PC-3 (cell line): ENCODE data around the gene CASZ1. TPM values are rescaled to one million over a fixed set of nuclear protein-coding genes. Genes with fewer than 3 reads are reported as not detected.

Experiments used
- ATAC-seq: fragments of 200-7000 bp; cut with Tn5 transposase; 2 replicates; pipeline ENCODE4 v1.9.1; 2020; ENCODE audit warnings: mild to moderate bottlenecking, moderate library complexity
- BruUV-seq: library from RNA; stranded (reverse); fragments of 400-500 nt; replicated peaks from 2 replicates; lab custom pipeline; 2021; lab: Mats Ljungman, UMichigan
- CTCF ChIA-PET: fragments of 300-600 bp; sonication (Branson Sonifier 250); formaldehyde crosslinking; loops from one replicate; lab custom pipeline; 2022; ENCODE audit warnings: antibody characterized with exemption; lab: Charles Lee
- POLR2A ChIA-PET: fragments of 300-600 bp; sonication (Branson Sonifier 250); formaldehyde crosslinking; loops from one replicate; lab custom pipeline; 2022; ENCODE audit warnings: antibody characterized with exemption; ENCODE audit not compliant: unreplicated experiment; lab: Charles Lee
- DNase-seq: peaks from one replicate; pipeline ENCODE4 v3.0.0-alpha.2; 2015
- H2AFZ ChIP-seq: fragments of 300-600 bp; sonication (generic); 2 replicates; pipeline ENCODE4 v1.6.0; 2016; ENCODE audit warnings: antibody characterized with exemption, low read length
- H3F3A ChIP-seq: fragments of 300-600 bp; sonication (generic); one replicate; pipeline ENCODE4 v1.6.0; 2017; ENCODE audit warnings: antibody characterized with exemption, low read length, control low read depth, mild to moderate bottlenecking; ENCODE audit not compliant: unreplicated experiment
- H3K27ac ChIP-seq: fragments of 300-600 bp; sonication (generic); 2 replicates; pipeline ENCODE4 v1.5.1; 2016; ENCODE audit warnings: mild to moderate bottlenecking, low read length
- H3K27me3 ChIP-seq: fragments of 300-600 bp; sonication (generic); 2 replicates; pipeline ENCODE4 v1.6.1; 2016; ENCODE audit warnings: low read length, mixed read lengths
- H3K36me3 ChIP-seq: fragments of 300-600 bp; sonication (generic); 2 replicates; pipeline ENCODE4 v1.6.1; 2016; ENCODE audit warnings: low read depth, mixed run types, low read length, mixed read lengths
- H3K4me1 ChIP-seq: fragments of 300-600 bp; sonication (generic); 2 replicates; pipeline ENCODE4 v1.5.1; 2016; ENCODE audit warnings: low read length; ENCODE audit not compliant: insufficient read depth
- H3K4me2 ChIP-seq: fragments of 300-600 bp; sonication (generic); 2 replicates; pipeline ENCODE4 v1.6.0; 2016; ENCODE audit warnings: low read length
- H3K4me3 ChIP-seq: fragments of 300-600 bp; sonication (generic); 2 replicates; pipeline ENCODE4 v1.5.1; 2016; ENCODE audit warnings: mild to moderate bottlenecking, low read length, mixed read lengths
- H3K79me2 ChIP-seq: fragments of 300-600 bp; sonication (generic); 2 replicates; pipeline ENCODE4 v1.6.1; 2017; ENCODE audit warnings: low read length, mixed read lengths
- H3K9ac ChIP-seq: fragments of 300-600 bp; sonication (generic); 2 replicates; pipeline ENCODE4 v1.6.0; 2016; ENCODE audit warnings: mild to moderate bottlenecking, low read length
- H3K9me2 ChIP-seq: fragments of 300-600 bp; sonication (generic); replicated peaks from 2 replicates; pipeline ENCODE4 v1.6.1; 2016; ENCODE audit warnings: mixed run types, low read length, mixed read lengths
- H3K9me3 ChIP-seq: fragments of 300-600 bp; sonication (generic); 2 replicates; pipeline ENCODE4 v1.6.1; 2016; ENCODE audit warnings: low read length, mixed read lengths
- H4K20me1 ChIP-seq: fragments of 300-600 bp; sonication (generic); 2 replicates; pipeline ENCODE4 v1.6.1; 2016; ENCODE audit warnings: low read length, mixed read lengths
- EZH2 ChIP-seq: fragments of 300-600 bp; sonication (generic); IDR thresholded peaks from one replicate; pipeline ENCODE4 v1.6.1; 2017; ENCODE audit warnings: antibody characterized with exemption, mild to moderate bottlenecking, low read length; ENCODE audit not compliant: unreplicated experiment
- EZH2phosphoT487 ChIP-seq: fragments of 300-600 bp; sonication (generic); IDR thresholded peaks from 2 replicates; pipeline ENCODE4 v1.6.1; 2018; ENCODE audit warnings: mild to moderate bottlenecking, antibody characterized with exemption, low read length, borderline replicate concordance
- intact Hi-C: fragments of 100-400 bp; cut with micrococcal nuclease; formaldehyde crosslinking; loops from 2 replicates; pipeline ENCODE4 v1.9.0; 2023
- total RNA-seq: library from RNA; depleted of rRNA; stranded (reverse); fragments of >200 nt; gene quantifications from 2 replicates; pipeline ENCODE4 v1.2.3, GENCODE V29; 2014; rRNA removed
- TF ChIP-seq, protein P1 (sequence below): fragments of 300-600 bp; sonication (generic); conservative IDR thresholded peaks from 2 replicates; pipeline ENCODE4 v1.5.1; 2017; ENCODE audit warnings: antibody characterized with exemption, low read depth, mild to moderate bottlenecking, low read length

The CASZ1 gene
- total RNA-seq, 1 experiment from 2014 or later: 12.8 TPM

DNA sequence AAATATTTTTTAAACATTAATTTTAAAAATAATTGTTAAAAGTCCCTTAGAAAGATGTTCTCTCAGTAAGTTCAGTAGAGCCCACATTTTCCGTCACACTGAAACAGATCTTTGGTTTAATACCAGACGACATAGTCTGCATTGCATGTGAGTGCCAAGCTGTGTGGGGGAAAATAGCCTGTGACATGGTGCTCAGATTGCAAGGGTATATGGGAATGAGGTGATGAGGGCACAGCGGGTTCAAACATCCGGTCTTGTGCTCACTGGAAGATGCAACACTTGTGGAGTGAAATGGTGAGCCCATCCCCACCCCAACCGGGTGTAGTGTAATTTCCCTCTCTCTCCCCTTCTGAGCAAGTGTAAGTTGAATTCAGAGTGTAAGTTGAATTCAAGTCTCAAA lies 207.4 kb downstream of the CASZ1 start:
- Histone ChIP-seq H3K9me3 (no peaks in the 10 kb centered on the region), H3K4me2 (no peak overlapping the region), H3K4me1 (peaks cover 12% of the 10 kb centered on the region), H3K27me3 (no peaks in the 10 kb centered on the region), H3F3A (peaks cover 6% of the 10 kb centered on the region), H3K4me3 (no peak overlapping the region), H2AFZ (no peak overlapping the region), H4K20me1 (no peaks in the 10 kb centered on the region), H3K9ac (no peak overlapping the region), H3K79me2 (no peaks in the 10 kb centered on the region; the same call in 1 of the 2 replicates), H3K36me3 (no peaks in the 10 kb centered on the region), H3K27ac (no peak overlapping the region), H3K9me2 (no peaks in the 10 kb centered on the region)
- BruUV-seq: no TSS peak
- ChIA-PET CTCF (no interaction called here), POLR2A (no interaction called here)
- TF ChIP-seq EZH2 (no peak), EZH2phosphoT487 (no peak)
- TF ChIP-seq, protein P1, sequence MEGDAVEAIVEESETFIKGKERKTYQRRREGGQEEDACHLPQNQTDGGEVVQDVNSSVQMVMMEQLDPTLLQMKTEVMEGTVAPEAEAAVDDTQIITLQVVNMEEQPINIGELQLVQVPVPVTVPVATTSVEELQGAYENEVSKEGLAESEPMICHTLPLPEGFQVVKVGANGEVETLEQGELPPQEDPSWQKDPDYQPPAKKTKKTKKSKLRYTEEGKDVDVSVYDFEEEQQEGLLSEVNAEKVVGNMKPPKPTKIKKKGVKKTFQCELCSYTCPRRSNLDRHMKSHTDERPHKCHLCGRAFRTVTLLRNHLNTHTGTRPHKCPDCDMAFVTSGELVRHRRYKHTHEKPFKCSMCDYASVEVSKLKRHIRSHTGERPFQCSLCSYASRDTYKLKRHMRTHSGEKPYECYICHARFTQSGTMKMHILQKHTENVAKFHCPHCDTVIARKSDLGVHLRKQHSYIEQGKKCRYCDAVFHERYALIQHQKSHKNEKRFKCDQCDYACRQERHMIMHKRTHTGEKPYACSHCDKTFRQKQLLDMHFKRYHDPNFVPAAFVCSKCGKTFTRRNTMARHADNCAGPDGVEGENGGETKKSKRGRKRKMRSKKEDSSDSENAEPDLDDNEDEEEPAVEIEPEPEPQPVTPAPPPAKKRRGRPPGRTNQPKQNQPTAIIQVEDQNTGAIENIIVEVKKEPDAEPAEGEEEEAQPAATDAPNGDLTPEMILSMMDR: no peak
- DNase-seq: no peak
- no peak for ATAC-seq
- intact Hi-C loops: no loop called here

DNA sequence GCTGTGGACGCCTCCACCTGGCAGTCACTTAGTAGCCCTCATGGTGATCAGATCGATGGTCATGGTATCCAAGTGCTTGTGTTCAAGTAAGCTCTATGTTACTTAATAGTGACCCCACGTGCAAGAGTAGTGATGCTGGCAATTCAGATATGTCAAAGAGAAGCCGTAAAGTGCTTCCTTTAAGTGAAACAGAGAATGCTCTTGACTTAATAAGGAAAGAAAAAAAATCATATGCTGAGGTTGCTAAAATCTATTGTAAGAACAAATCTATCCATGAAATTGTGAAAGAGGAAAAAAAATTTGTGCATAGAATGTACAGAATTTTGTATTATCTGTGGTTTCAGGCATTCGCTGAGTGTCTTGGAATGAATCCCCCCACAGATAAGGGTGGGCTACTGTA lies 207.8 kb downstream of the CASZ1 start:
- H3K27ac ChIP-seq: no peak overlapping the region
- no peaks in the 10 kb centered on the region for H3K9me3 ChIP-seq
- H3K36me3 ChIP-seq: no peaks in the 10 kb centered on the region
- no TSS peak for BruUV-seq
- H3K79me2 ChIP-seq: no peaks in the 10 kb centered on the region; the same call in 1 of the 2 replicates
- CTCF ChIA-PET: no interaction called here
- intact Hi-C loops: no loop called here
- no peak overlapping the region for H3K4me3 ChIP-seq
- TF ChIP-seq, protein P1: no peak
- TF ChIP-seq EZH2phosphoT487 (no peak), EZH2 (no peak)
- peaks cover 12% of the 10 kb centered on the region for H3K4me1 ChIP-seq
- no peaks in the 10 kb centered on the region for H3K9me2 ChIP-seq
- DNase-seq: no peak
- H3F3A ChIP-seq: peaks cover 6% of the 10 kb centered on the region
- H3K9ac ChIP-seq: no peak overlapping the region
- H3K4me2 ChIP-seq: no peak overlapping the region
- no peaks in the 10 kb centered on the region for H4K20me1 ChIP-seq
- no peak overlapping the region for H2AFZ ChIP-seq
- ATAC-seq: no peak
- H3K27me3 ChIP-seq: no peaks in the 10 kb centered on the region
- POLR2A ChIA-PET: interaction anchor here (0.6 kb wide), 1 partner anchor 33 kb away, joined by 4 read pairs; no protein-coding TSS in a partner anchor

Other genes with a start within 250 kb of the CASZ1 start
- gene TARDBP, start 216.0 kb upstream of the CASZ1 start, total RNA-seq: 78.5 and 102 TPM in 2 replicates